Mucosa of descending colon (tissue), 3 donors: ENCODE measurements around the gene MRGPRF. TPM values are rescaled to one million over a fixed set of nuclear protein-coding genes. Genes with fewer than 3 reads are reported as not detected.

Experiments used
- ATAC-seq: fragments of 200-7000 bp; cut with Tn5 transposase; one replicate; pipeline ENCODE4 v1.9.1; 2020; ENCODE audit warnings: mild to moderate bottlenecking, moderate library complexity
- DNase-seq, 3 donors: peaks; one replicate each; pipeline ENCODE4 v3.0.0-alpha.2; 2020
- H3K36me3 ChIP-seq: fragments of 200-600 bp; one replicate; pipeline ENCODE4 v1.8.0; 2021; ENCODE audit warnings: low read depth, mild to moderate bottlenecking
- H3K4me1 ChIP-seq: fragments of 200-600 bp; one replicate; pipeline ENCODE4 v1.8.0; 2021; ENCODE audit warnings: low read depth, mild to moderate bottlenecking
- H3K4me3 ChIP-seq: fragments of 200-600 bp; one replicate; pipeline ENCODE4 v1.8.0; 2021; ENCODE audit warnings: mild to moderate bottlenecking
- H3K9me3 ChIP-seq: fragments of 200-600 bp; one replicate; pipeline ENCODE4 v1.8.0; 2021; ENCODE audit warnings: mild to moderate bottlenecking
- CTCF ChIP-seq: fragments of 200-600 bp; IDR thresholded peaks from one replicate; pipeline ENCODE4 v1.8.0; 2022; ENCODE audit warnings: antibody characterized with exemption, mild to moderate bottlenecking
- intact Hi-C, 2 donors: fragments of 100-400 bp; cut with DNase I in 1 of 2; cut with micrococcal nuclease in 1 of 2; formaldehyde crosslinking; loops; one replicate each; pipeline versions ENCODE4 v1.11.0 to v1.11.1; 2022; cut with DNase I, micrococcal nuclease
- total RNA-seq, 3 donors: library from RNA; stranded (reverse); fragmentation: NEBNext Ultra II Directional in 2 of 3; extraction: Animal tissue kit (Norgen Biotek cat#: 25700) in 2 of 3; gene quantifications; one replicate each; pipeline versions ENCODE4 v1.2.1 to v1.2.4, GENCODE V29; 2021 to 2023
- donor health status: DM: no; HTN: no; CAD: no; lungs with moderate emphysema.
- donor health status: DM: no; HTN: no; CAD: no.
- donor health status: DM: no; HTN: yes; CAD: no.

Gene MRGPRF
- total RNA-seq, 3 donors from 2014 or later, result 4.7 to 117 (median 14.2) TPM

GRCh38 chr11:69014898-69015549 lies 2.0 kb upstream of the MRGPRF start:
- no peak for DNase-seq
- H3K4me1 ChIP-seq, result peaks cover 8% of the 10 kb centered on the region
- TF ChIP-seq CTCF, result no peak
- H3K36me3 ChIP-seq, result no peaks in the 10 kb centered on the region
- no peaks in the 10 kb centered on the region for H3K9me3 ChIP-seq
- no peak overlapping the region for H3K4me3 ChIP-seq
- ATAC-seq, result no peak
- intact Hi-C loops, result no loop called here

- intact Hi-C loops, result no loop called here
These were observed 1.2 kb upstream of the MRGPRF start for GRCh38 chr11:69014084-69014851.

GRCh38 chr11:69012092-69013008 lies 696 bp downstream of the MRGPRF start:
- TF ChIP-seq CTCF, result no peak
- no peak for ATAC-seq
- H3K4me3 ChIP-seq, result peak overlapping the region; percentile 19
- no peaks in the 10 kb centered on the region for H3K9me3 ChIP-seq
- peaks cover 19% of the 10 kb centered on the region for H3K4me1 ChIP-seq
- H3K36me3 ChIP-seq, result no peaks in the 10 kb centered on the region
- DNase-seq, result no peak
- intact Hi-C loops, result no loop called here

More at GRCh38 chr11:69014084-69014851, 1.2 kb upstream of the MRGPRF start:
- Histone ChIP-seq H3K4me1 (peaks cover 10% of the 10 kb centered on the region), H3K4me3 (no peak overlapping the region), H3K36me3 (no peaks in the 10 kb centered on the region), H3K9me3 (no peaks in the 10 kb centered on the region)
- ATAC-seq (peak; percentile 35), DNase-seq (peak; percentile 57 to 72 (median 70))
- no peak for TF ChIP-seq CTCF

GRCh38 chr11:69011624-69012091 lies 1.4 kb downstream of the MRGPRF start:
- no peaks in the 10 kb centered on the region for H3K9me3 ChIP-seq
- TF ChIP-seq CTCF, result no peak
- no peak for ATAC-seq
- H3K36me3 ChIP-seq, result no peaks in the 10 kb centered on the region
- no peak overlapping the region for H3K4me3 ChIP-seq
- peak in 1 of 3 donors; percentile 20 for DNase-seq
- peaks cover 19% of the 10 kb centered on the region for H3K4me1 ChIP-seq
- intact Hi-C loops, result no loop called here

- no peak for TF ChIP-seq CTCF
- intact Hi-C loops, result no loop called here
- ATAC-seq (peak; percentile 66), DNase-seq (peak; percentile 73 to 79 (median 76))
- Histone ChIP-seq H3K9me3 (no peaks in the 10 kb centered on the region), H3K4me3 (no peak overlapping the region), H3K4me1 (peaks cover 19% of the 10 kb centered on the region), H3K36me3 (no peaks in the 10 kb centered on the region)
These were observed 2.0 kb downstream of the MRGPRF start for GRCh38 chr11:69010964-69011623.
